Karpas-422 (cell line): Measurements from ENCODE around the gene PTDSS2. TPM values are rescaled to one million over a fixed set of nuclear protein-coding genes. Genes with fewer than 3 reads are reported as not detected.

Experiments used
- DNase-seq: peaks from one replicate; pipeline ENCODE4 v3.0.0-alpha.2; 2015
- H2AFZ ChIP-seq: fragments of 200-600 bp; sonication (generic); 2 replicates; pipeline ENCODE4 v1.6.1; 2014; ENCODE audit warnings: antibody characterized with exemption, low read length, mixed read lengths
- H3K27ac ChIP-seq: fragments of 200-600 bp; sonication (generic); 2 replicates; pipeline ENCODE4 v1.5.1; 2014; ENCODE audit warnings: mild to moderate bottlenecking, low read length, moderate library complexity
- H3K27me3 ChIP-seq: fragments of 200-600 bp; sonication (generic); 2 replicates; pipeline ENCODE4 v1.6.1; 2014; ENCODE audit warnings: low read length, mixed read lengths
- H3K36me3 ChIP-seq: fragments of 200-600 bp; sonication (generic); 2 replicates; pipeline ENCODE4 v1.6.1; 2014; ENCODE audit warnings: low read length, mixed read lengths; ENCODE audit not compliant: insufficient read depth
- H3K4me1 ChIP-seq: fragments of 200-600 bp; sonication (generic); 2 replicates; pipeline ENCODE4 v1.6.1; 2014; ENCODE audit warnings: mild to moderate bottlenecking, low read length, mixed read lengths
- H3K4me2 ChIP-seq: fragments of 200-600 bp; sonication (generic); 2 replicates; pipeline ENCODE4 v1.6.1; 2014; ENCODE audit warnings: low read length, low read depth, mild to moderate bottlenecking; ENCODE audit not compliant: poor library complexity, severe bottlenecking
- H3K4me3 ChIP-seq: fragments of 200-600 bp; sonication (generic); 2 replicates; pipeline ENCODE4 v1.5.1; 2014; ENCODE audit warnings: mild to moderate bottlenecking, antibody characterized with exemption, low read length, mixed read lengths
- H3K79me2 ChIP-seq: fragments of 200-600 bp; sonication (generic); 2 replicates; pipeline ENCODE4 v1.6.1; 2014; ENCODE audit warnings: mild to moderate bottlenecking, low read length, mixed read lengths
- H3K9ac ChIP-seq: fragments of 200-600 bp; sonication (generic); 2 replicates; pipeline ENCODE4 v1.6.0; 2014; ENCODE audit warnings: low read length
- H3K9me2 ChIP-seq: fragments of 200-600 bp; sonication (generic), shearing (Covaris generic); replicated peaks from 2 replicates; pipeline ENCODE4 v1.6.0; 2014; ENCODE audit warnings: mild to moderate bottlenecking, low read length, moderate library complexity; ENCODE audit not compliant: insufficient read depth
- H3K9me3 ChIP-seq: fragments of 300-700, 200-600 bp; sonication (generic); 2 replicates; pipeline ENCODE4 v1.6.1; 2014; ENCODE audit warnings: low read length, mixed read lengths
- H4K20me1 ChIP-seq: fragments of 200-600 bp; sonication (generic); 2 replicates; pipeline ENCODE4 v1.6.1; 2014; ENCODE audit warnings: mild to moderate bottlenecking, antibody characterized with exemption, low read length, low read depth; ENCODE audit not compliant: insufficient read depth
- total RNA-seq: library from RNA; depleted of rRNA; stranded (reverse); fragments of >200 nt; shearing (Covaris generic); gene quantifications from 2 replicates; pipeline ENCODE4 v1.2.3, GENCODE V29; 2014; ENCODE audit warnings: low replicate concordance

PTDSS2 gene
- total RNA-seq, 1 experiment from 2014 or later, result 13.5 TPM

DNA sequence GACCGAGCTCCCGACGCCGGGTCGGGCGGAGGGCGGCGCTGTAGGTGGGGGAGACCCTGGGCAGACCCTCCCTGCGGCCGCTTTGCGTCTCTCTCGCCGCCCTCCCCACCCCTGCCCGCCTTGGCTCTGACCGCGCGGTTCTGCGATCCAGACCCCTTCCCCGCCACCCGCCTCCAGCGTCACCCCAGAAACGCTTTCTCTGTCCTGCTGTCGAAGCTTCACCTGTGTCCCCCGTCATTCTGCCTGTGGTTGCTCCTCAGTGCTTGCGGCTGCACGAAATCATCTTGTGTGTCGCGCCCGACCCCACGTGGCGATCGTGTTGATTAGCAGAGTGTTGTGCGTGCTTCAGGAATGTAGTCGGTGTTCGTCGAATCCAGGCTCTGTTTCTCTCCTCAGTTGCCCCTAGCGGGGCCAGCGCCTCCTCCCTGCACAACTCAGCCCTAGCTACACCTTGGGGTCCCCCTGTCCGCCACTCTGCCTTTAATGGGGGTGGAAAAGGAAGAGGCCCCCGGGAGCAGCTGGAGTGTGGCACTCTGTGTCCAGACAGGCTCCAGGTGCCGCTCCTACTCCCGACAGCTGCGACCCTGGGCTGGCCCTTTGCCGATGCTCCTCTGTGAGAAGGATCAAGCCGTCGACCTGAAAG is 851 bp downstream of the PTDSS2 start:
- H3K4me3 ChIP-seq, result peak overlapping the region; percentile 92
- peaks cover 6% of the 10 kb centered on the region; the same call in 1 of the 2 replicates for H4K20me1 ChIP-seq
- H3K9me3 ChIP-seq, result no peaks in the 10 kb centered on the region
- peak; percentile 83 for DNase-seq
- peak overlapping the region; percentile 80 for H3K9ac ChIP-seq
- H3K27ac ChIP-seq, result no peak overlapping the region
- H3K79me2 ChIP-seq, result peaks cover 24% of the 10 kb centered on the region
- no peaks in the 10 kb centered on the region for H3K27me3 ChIP-seq
- no peaks in the 10 kb centered on the region for H3K36me3 ChIP-seq
- H3K9me2 ChIP-seq, result no peaks in the 10 kb centered on the region
- H2AFZ ChIP-seq, result peak overlapping the region; percentile 94; the same call in 1 of the 2 replicates
- peak overlapping the region; percentile 85 for H3K4me2 ChIP-seq
- H3K4me1 ChIP-seq, result peaks cover 35% of the 10 kb centered on the region

- no peaks in the 10 kb centered on the region for H3K36me3 ChIP-seq
- peaks cover 24% of the 10 kb centered on the region for H3K79me2 ChIP-seq
- H3K9me3 ChIP-seq, result no peaks in the 10 kb centered on the region
- peak overlapping the region; percentile 85 for H3K4me2 ChIP-seq
- H4K20me1 ChIP-seq, result peaks cover 6% of the 10 kb centered on the region; the same call in 1 of the 2 replicates
- DNase-seq, result no peak
- H3K4me1 ChIP-seq, result peaks cover 35% of the 10 kb centered on the region
- H3K27ac ChIP-seq, result no peak overlapping the region
- H3K27me3 ChIP-seq, result no peaks in the 10 kb centered on the region
- H3K9ac ChIP-seq, result peak overlapping the region; percentile 80
- no peak overlapping the region for H2AFZ ChIP-seq
- H3K4me3 ChIP-seq, result peak overlapping the region; percentile 92
- H3K9me2 ChIP-seq, result no peaks in the 10 kb centered on the region
These were observed 1.7 kb downstream of the PTDSS2 start for GRCh38 chr11:451738-452137.

DNA sequence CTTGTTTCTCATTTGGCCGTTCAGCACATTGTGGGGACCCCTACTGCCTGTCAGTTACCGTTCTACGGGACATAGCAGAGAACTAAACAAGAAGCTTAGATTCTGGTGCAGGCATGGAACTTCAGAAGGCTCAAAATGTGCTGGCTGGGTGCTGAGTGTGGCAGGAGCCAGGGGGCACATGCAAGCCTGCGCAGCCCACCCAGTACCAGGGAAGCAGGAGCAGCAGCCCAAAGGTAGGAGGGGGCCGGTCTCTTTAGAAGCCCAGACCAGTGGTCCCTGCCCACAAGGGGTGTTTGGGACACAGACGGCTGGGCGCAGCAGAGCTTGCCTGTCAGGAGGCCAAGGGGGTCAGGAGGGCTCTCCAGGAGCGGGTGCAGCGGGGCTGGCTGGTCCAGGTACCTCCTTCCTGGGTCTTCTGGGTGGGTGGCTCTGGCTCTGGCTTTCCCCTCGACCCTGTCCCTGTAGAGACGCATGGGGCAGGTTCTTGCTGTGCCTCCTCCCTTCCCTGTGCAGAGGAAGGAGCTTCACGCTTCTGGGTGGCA is 2.2 kb downstream of the PTDSS2 start:
- Histone ChIP-seq H3K9ac (no peak overlapping the region), H3K79me2 (peaks cover 27% of the 10 kb centered on the region)
- DNase-seq, result no peak

DNA sequence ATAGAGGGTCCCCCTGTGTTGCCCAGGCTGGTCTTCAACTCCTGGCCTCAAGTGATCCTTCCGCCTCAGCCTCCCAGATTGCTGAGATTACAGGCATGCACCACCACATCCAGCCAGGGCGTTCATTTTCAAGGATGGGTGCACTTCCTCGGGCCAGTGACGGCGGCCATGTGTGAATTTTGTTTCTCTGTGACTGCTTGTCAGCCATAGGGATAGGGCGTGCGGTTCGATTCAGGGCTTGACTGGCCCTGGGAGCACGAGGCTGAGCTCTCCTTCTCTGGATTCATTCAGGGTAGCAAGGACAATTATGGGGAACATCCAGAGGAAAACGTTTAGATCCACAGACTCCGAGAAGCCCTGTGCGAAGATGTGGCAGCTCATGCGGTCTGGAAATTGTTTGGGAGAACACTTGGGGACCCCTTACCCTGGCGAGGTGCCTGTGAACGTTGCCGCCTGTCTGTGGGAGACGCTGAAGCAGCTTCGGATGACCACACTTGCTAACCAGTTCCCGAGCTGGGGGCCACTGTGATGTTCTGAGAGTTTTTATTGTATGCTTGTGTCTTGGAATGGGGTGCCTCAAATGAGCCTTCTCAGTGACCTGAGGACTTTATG is 2.9 kb downstream of the PTDSS2 start:
- no peaks in the 10 kb centered on the region for H3K27me3 ChIP-seq
- DNase-seq, result no peak
- peaks cover 32% of the 10 kb centered on the region for H3K79me2 ChIP-seq
- H3K4me1 ChIP-seq, result peaks cover 32% of the 10 kb centered on the region
- H3K9ac ChIP-seq, result no peak overlapping the region
- no peak overlapping the region for H3K4me2 ChIP-seq
- no peaks in the 10 kb centered on the region for H3K9me3 ChIP-seq
- no peaks in the 10 kb centered on the region for H3K36me3 ChIP-seq
- no peak overlapping the region for H2AFZ ChIP-seq
- H4K20me1 ChIP-seq, result peaks cover 6% of the 10 kb centered on the region; the same call in 1 of the 2 replicates
- no peaks in the 10 kb centered on the region for H3K9me2 ChIP-seq
- H3K27ac ChIP-seq, result no peak overlapping the region
- no peak overlapping the region for H3K4me3 ChIP-seq

More for the DNA sequence above, 2.2 kb downstream of the PTDSS2 start:
- Histone ChIP-seq H3K9me2 (no peaks in the 10 kb centered on the region), H3K9me3 (no peaks in the 10 kb centered on the region), H3K4me1 (peaks cover 35% of the 10 kb centered on the region), H2AFZ (no peak overlapping the region), H3K27me3 (no peaks in the 10 kb centered on the region), H3K36me3 (no peaks in the 10 kb centered on the region), H3K4me3 (no peak overlapping the region), H4K20me1 (peaks cover 6% of the 10 kb centered on the region; the same call in 1 of the 2 replicates), H3K27ac (no peak overlapping the region), H3K4me2 (peak overlapping the region; percentile 85)

DNA sequence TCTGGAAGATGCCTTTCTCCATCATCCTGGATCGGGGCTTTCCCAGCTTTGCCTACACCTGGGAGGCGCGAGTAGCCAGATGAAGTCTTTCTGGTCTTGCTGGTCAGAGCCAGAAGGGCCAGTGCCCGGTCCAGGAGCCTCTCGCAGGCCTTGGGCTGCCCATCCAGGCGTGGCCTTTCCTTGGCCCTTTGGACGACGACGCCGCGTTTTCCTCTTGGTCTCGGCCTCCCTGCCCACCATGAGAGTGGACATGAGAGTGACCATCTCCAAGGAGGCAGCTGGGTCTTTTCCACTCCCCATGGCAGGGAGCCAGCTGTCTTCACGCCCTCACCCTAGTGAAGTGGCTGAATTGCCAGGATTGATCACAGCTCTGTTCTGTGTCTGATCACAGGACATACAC is 3.5 kb downstream of the PTDSS2 start:
- DNase-seq, result no peak
- no peak overlapping the region for H3K4me2 ChIP-seq
- H3K4me1 ChIP-seq, result peaks cover 29% of the 10 kb centered on the region
- peaks cover 6% of the 10 kb centered on the region; the same call in 1 of the 2 replicates for H4K20me1 ChIP-seq
- no peaks in the 10 kb centered on the region for H3K27me3 ChIP-seq
- H3K79me2 ChIP-seq, result peaks cover 32% of the 10 kb centered on the region
- H3K27ac ChIP-seq, result no peak overlapping the region
- no peak overlapping the region for H3K4me3 ChIP-seq
- no peaks in the 10 kb centered on the region for H3K9me2 ChIP-seq
- H3K36me3 ChIP-seq, result no peaks in the 10 kb centered on the region
- no peak overlapping the region for H2AFZ ChIP-seq
- H3K9ac ChIP-seq, result no peak overlapping the region
- no peaks in the 10 kb centered on the region for H3K9me3 ChIP-seq

DNA sequence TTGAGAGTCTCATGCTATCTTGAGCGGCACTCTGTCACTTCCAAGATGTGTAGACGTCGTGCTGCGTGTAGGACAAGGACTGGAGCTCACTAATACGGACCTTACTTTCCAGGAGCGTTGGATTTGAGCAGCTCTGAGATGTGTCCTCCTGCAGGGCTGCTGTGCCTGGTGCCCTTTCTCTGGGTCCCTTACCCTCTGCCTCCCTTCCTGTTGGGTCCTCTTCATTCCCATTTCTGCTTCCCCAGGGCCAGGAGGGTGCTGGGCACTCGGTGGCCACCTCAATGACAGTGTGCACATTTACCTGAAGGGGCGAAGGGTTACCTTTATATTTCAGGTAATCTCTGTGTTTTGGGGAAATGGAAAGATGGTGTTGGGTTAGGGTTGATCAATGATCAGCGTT is 4.0 kb downstream of the PTDSS2 start:
- Histone ChIP-seq H3K9me2 (no peaks in the 10 kb centered on the region), H3K4me1 (peaks cover 24% of the 10 kb centered on the region), H3K9ac (no peak overlapping the region), H4K20me1 (peaks cover 6% of the 10 kb centered on the region; the same call in 1 of the 2 replicates), H3K27me3 (no peaks in the 10 kb centered on the region), H3K9me3 (no peaks in the 10 kb centered on the region), H2AFZ (no peak overlapping the region), H3K79me2 (peaks cover 32% of the 10 kb centered on the region), H3K4me2 (no peak overlapping the region), H3K36me3 (no peaks in the 10 kb centered on the region), H3K27ac (no peak overlapping the region), H3K4me3 (no peak overlapping the region)
- no peak for DNase-seq

GRCh38 chr11:454801-455565 is 4.9 kb downstream of the PTDSS2 start:
- no peak overlapping the region for H3K9ac ChIP-seq
- H3K4me1 ChIP-seq, result peaks cover 18% of the 10 kb centered on the region
- H3K27ac ChIP-seq, result no peak overlapping the region
- no peak overlapping the region for H3K4me3 ChIP-seq
- H4K20me1 ChIP-seq, result peaks cover 6% of the 10 kb centered on the region; the same call in 1 of the 2 replicates
- H2AFZ ChIP-seq, result no peak overlapping the region
- H3K9me3 ChIP-seq, result no peaks in the 10 kb centered on the region
- H3K36me3 ChIP-seq, result no peaks in the 10 kb centered on the region
- peaks cover 32% of the 10 kb centered on the region for H3K79me2 ChIP-seq
- no peaks in the 10 kb centered on the region for H3K9me2 ChIP-seq
- no peaks in the 10 kb centered on the region for H3K27me3 ChIP-seq
- H3K4me2 ChIP-seq, result no peak overlapping the region
- DNase-seq, result no peak
